ENCODE measurements around the gene VWA7. TPM values are rescaled to one million over a fixed set of nuclear protein-coding genes. Genes with fewer than 3 reads are reported as not detected.

The VWA7 gene
- total and polyA plus RNA-seq, 2 donors from 2014 or later = 10.2 to 32.5 TPM

DNA sequence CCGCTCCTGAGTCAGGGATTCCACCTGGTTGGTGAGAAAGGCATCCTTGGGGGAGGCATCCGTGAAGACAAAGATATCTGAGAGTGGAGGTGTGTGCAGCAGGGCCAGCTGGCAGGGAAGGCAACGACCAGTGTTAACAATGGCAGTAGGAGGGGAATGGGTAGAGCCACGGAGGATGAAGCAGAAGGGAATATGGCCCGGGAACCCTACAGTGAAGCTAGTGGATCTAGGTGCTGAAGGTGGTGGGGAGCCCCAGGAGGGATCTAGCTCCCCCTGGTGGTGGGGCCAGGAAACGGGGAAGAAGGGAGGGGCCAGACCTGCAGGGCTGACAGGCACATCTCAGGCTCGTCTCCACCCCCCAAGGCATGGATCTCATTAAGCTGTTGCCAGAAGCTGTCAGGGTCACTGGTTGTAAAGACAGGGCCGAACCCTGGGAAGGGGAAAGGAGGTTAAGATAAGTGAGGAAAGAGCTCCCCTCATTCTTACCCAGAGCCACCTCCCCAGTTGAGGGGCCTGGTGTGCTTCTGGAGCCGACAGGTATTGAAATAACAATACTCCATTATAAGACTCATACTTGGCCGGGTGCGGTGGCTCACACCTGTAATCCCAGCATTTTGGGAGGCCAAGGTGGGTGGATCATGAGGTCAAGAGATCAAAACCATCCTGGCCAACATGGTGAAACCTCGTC lies 7.3 kb downstream of the VWA7 start:
- H3K27ac ChIP-seq (ENCODE audit: low read depth in 2 of 2, low read length in 2 of 2) = no peak overlapping the region
- H3K27me3 ChIP-seq (ENCODE audit: control insufficient read depth, insufficient read depth, low read length) = no peaks in the 10 kb centered on the region
- FAIRE-seq (no peak), DNase-seq (peak in 2 of 5 donors; percentile 22 to 28)
- H3K9ac ChIP-seq (ENCODE audit: low read length in 3 of 3) = no peak overlapping the region
- TF ChIP-seq, protein P1, sequence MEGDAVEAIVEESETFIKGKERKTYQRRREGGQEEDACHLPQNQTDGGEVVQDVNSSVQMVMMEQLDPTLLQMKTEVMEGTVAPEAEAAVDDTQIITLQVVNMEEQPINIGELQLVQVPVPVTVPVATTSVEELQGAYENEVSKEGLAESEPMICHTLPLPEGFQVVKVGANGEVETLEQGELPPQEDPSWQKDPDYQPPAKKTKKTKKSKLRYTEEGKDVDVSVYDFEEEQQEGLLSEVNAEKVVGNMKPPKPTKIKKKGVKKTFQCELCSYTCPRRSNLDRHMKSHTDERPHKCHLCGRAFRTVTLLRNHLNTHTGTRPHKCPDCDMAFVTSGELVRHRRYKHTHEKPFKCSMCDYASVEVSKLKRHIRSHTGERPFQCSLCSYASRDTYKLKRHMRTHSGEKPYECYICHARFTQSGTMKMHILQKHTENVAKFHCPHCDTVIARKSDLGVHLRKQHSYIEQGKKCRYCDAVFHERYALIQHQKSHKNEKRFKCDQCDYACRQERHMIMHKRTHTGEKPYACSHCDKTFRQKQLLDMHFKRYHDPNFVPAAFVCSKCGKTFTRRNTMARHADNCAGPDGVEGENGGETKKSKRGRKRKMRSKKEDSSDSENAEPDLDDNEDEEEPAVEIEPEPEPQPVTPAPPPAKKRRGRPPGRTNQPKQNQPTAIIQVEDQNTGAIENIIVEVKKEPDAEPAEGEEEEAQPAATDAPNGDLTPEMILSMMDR (IDR thresholded peaks at IDR 0.05; ENCODE audit: borderline replicate concordance, extremely low read depth, insufficient read depth) = peak; percentile 59
- H3K4me3 ChIP-seq (ENCODE audit: low read length in 3 of 3) = no peak overlapping the region
- H3K9me3 ChIP-seq (ENCODE audit: control insufficient read depth in 2 of 3, insufficient read depth in 1 of 3, low read length in 3 of 3) = no peaks in the 10 kb centered on the region
- peaks cover 0 to 6% (median 0%) of the 10 kb centered on the region in 3 donors for H3K4me1 ChIP-seq (ENCODE audit: control insufficient read depth in 2 of 3, insufficient read depth in 2 of 3, low read depth in 1 of 3, low read length in 3 of 3)
- intact Hi-C loops (cut with DNase I) = no loop called here
- no peaks in the 10 kb centered on the region for H3K36me3 ChIP-seq (ENCODE audit: control insufficient read depth in 2 of 3, insufficient read depth in 3 of 3, low read length in 3 of 3)

DNA sequence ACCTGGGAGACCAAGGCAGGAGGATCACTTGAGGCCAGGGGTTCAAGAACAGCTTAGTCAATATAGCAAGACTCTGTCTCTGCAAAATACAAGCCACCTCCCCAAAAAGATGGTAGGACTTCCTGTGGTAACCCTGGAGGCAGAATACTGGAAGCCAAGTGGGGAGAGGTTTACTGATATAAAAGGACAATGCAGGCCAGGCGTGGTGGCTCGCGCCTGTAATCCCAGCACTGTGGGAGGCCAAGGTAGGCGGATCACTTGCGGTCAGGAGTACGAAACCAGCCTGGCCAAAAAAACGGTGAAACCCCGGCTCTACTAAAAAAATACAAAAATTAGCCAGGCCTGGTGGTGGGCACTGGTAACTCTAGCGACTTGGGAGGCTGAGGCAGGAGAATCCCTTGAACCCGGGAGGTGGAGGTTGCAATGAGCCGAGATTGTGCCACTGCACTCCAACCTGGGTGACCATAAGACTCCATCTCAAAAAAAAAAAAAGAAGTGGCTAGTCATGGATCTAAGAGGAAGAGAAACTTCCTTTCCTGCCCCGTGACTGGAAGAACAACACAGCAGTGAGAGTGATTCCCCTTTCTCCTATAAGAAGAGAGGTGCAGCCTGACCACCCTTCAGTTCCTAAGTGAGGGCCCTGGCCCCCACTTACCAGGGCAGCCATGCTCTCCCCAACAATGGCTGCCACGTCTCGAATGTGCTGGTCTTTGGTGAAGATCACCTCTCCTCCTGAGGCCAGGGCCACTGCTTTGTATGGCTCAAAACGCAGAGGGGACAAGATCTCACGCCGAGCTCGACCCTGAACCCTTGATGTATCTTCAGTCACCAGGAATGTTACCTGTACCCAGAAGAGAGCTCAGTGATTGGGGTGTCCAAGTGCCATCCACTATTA lies 8.5 kb downstream of the VWA7 start:
- Histone ChIP-seq H3K4me1 (ENCODE audit: control insufficient read depth in 2 of 3, insufficient read depth in 2 of 3, low read depth in 1 of 3, low read length in 3 of 3) (peaks cover 0 to 6% (median 0%) of the 10 kb centered on the region in 3 donors), H3K36me3 (ENCODE audit: control insufficient read depth in 2 of 3, insufficient read depth in 3 of 3, low read length in 3 of 3) (no peaks in the 10 kb centered on the region), H3K9ac (ENCODE audit: low read length in 3 of 3) (no peak overlapping the region), H3K4me3 (ENCODE audit: low read length in 3 of 3) (no peak overlapping the region), H3K27me3 (ENCODE audit: control insufficient read depth, insufficient read depth, low read length) (no peaks in the 10 kb centered on the region), H3K27ac (ENCODE audit: low read depth in 2 of 2, low read length in 2 of 2) (no peak overlapping the region), H3K9me3 (ENCODE audit: control insufficient read depth in 2 of 3, insufficient read depth in 1 of 3, low read length in 3 of 3) (no peaks in the 10 kb centered on the region)
- TF ChIP-seq, protein P1 (IDR thresholded peaks at IDR 0.05; ENCODE audit: borderline replicate concordance, extremely low read depth, insufficient read depth) = no peak
- FAIRE-seq = no peak
- intact Hi-C loops (cut with DNase I) = no loop called here
- DNase-seq = peak in 1 of 5 donors; percentile 41

DNA sequence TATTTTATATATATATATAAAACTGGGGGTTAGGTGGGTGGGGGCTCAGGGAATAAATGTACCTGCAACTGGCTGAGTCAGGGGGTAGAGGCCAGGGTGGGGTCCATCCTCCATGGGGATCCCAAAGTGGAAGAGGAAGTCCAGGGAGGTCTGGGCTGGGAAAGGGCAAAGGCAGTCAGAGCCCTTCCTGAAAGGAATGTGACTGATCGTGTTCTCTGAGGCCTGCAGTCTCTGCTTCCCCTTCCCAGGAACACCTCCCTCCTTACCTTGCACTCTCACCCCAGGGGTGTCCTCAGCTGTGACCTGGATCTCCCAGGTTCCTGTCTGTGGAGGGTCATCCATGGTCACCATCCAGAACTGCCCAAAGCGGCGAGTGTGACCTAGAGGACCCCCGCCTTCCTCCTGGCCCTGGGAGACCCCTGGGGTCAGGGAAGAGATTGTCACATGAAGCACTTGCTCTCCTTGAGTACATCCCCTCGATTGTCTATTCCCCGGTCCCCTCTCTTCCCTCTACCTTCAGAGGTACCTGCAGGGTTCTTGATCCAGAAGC lies 10.0 kb downstream of the VWA7 start:
- intact Hi-C loops (cut with DNase I) = no loop called here
- H3K9me3 ChIP-seq (ENCODE audit: control insufficient read depth in 2 of 3, insufficient read depth in 1 of 3, low read length in 3 of 3) = no peaks in the 10 kb centered on the region
- H3K9ac ChIP-seq (ENCODE audit: low read length in 3 of 3) = no peak overlapping the region
- FAIRE-seq (no peak), DNase-seq (peak in 1 of 5 donors; percentile 62)
- TF ChIP-seq, protein P1 (IDR thresholded peaks at IDR 0.05; ENCODE audit: borderline replicate concordance, extremely low read depth, insufficient read depth) = no peak
- H3K4me3 ChIP-seq (ENCODE audit: low read length in 3 of 3) = no peak overlapping the region
- H3K27ac ChIP-seq (ENCODE audit: low read depth in 2 of 2, low read length in 2 of 2) = no peak overlapping the region
- H3K36me3 ChIP-seq (ENCODE audit: control insufficient read depth in 2 of 3, insufficient read depth in 3 of 3, low read length in 3 of 3) = no peaks in the 10 kb centered on the region
- H3K27me3 ChIP-seq (ENCODE audit: control insufficient read depth, insufficient read depth, low read length) = no peaks in the 10 kb centered on the region
- peaks cover 0 to 7% (median 0%) of the 10 kb centered on the region in 3 donors for H3K4me1 ChIP-seq (ENCODE audit: control insufficient read depth in 2 of 3, insufficient read depth in 2 of 3, low read depth in 1 of 3, low read length in 3 of 3)
